Right ventricle myocardium inferior (tissue), 1 donor: ENCODE results near the gene C16orf78. TPM values are rescaled to one million over a fixed set of nuclear protein-coding genes. Genes with fewer than 3 reads are reported as not detected.

ENCODE experiments used
- ATAC-seq: fragments of 200-7000 bp; cut with Tn5 transposase; one replicate; pipeline ENCODE4 v1.9.1; 2020; ENCODE audit warnings: mild to moderate bottlenecking, moderate library complexity
- DNase-seq: peaks from one replicate; pipeline ENCODE4 v3.0.0; 2021; ENCODE audit errors: missing footprints
- intact Hi-C: fragments of 100-400 bp; cut with DNase I; formaldehyde crosslinking; loops from one replicate; pipeline ENCODE4 v1.11.0; 2022
- total RNA-seq: library from RNA; stranded (reverse); fragmentation: NEBNext Ultra II Directional; extraction: Animal tissue kit (Norgen Biotek cat#: 25700); gene quantifications from one replicate; pipeline ENCODE4 v1.2.1, GENCODE V29; 2021
- donor health status: DM: no; HTN: yes; CAD: no; lungs with severe emphysema.

C16orf78 gene
- total RNA-seq, 1 donor from 2014 or later: not detected

- ATAC-seq (no peak), DNase-seq (no peak)
- intact Hi-C loops: no loop called here
These were observed 3.7 kb upstream of the C16orf78 start for GRCh38 chr16:49369651-49370611.

GRCh38 chr16:49376206-49376605 lies 2.6 kb downstream of the C16orf78 start:
- ATAC-seq (no peak), DNase-seq (no peak)
- intact Hi-C loops: no loop called here

GRCh38 chr16:49377196-49377755 lies 3.7 kb downstream of the C16orf78 start:
- intact Hi-C loops: no loop called here
- no peak for DNase-seq
- no peak for ATAC-seq

GRCh38 chr16:49378238-49378637 lies 4.6 kb downstream of the C16orf78 start:
- intact Hi-C loops: no loop called here
- DNase-seq: no peak
- no peak for ATAC-seq

GRCh38 chr16:49378816-49379215 lies 5.2 kb downstream of the C16orf78 start:
- DNase-seq (no peak), ATAC-seq (no peak)
- intact Hi-C loops: no loop called here

- intact Hi-C loops: no loop called here
- DNase-seq (no peak), ATAC-seq (no peak)
These were observed 9.3 kb downstream of the C16orf78 start for GRCh38 chr16:49382916-49383315.

- DNase-seq (no peak), ATAC-seq (no peak)
- intact Hi-C loops: no loop called here
These were observed 21.4 kb downstream of the C16orf78 start for GRCh38 chr16:49395021-49395420.

GRCh38 chr16:49396206-49396720 lies 22.7 kb downstream of the C16orf78 start:
- intact Hi-C loops: no loop called here
- ATAC-seq: no peak
- DNase-seq: no peak

GRCh38 chr16:49398761-49399160 lies 25.2 kb downstream of the C16orf78 start:
- DNase-seq (no peak), ATAC-seq (no peak)
- intact Hi-C loops: no loop called here

GRCh38 chr16:49399594-49400364 lies 26.2 kb downstream of the C16orf78 start:
- ATAC-seq (no peak), DNase-seq (no peak)
- intact Hi-C loops: no loop called here

GRCh38 chr16:49400611-49401010 lies 27.0 kb downstream of the C16orf78 start:
- ATAC-seq: no peak
- DNase-seq: no peak
- intact Hi-C loops: no loop called here

GRCh38 chr16:49405123-49405522 lies 31.5 kb downstream of the C16orf78 start:
- intact Hi-C loops: loop anchor here (5.0 kb wide), 2 partner anchors 87 to 472 kb away; no protein-coding TSS in a partner anchor
- no peak for ATAC-seq
- no peak for DNase-seq

GRCh38 chr16:49405530-49405929 lies 31.9 kb downstream of the C16orf78 start:
- ATAC-seq: no peak
- intact Hi-C loops: loop anchor here (5.0 kb wide), 2 partner anchors 87 to 472 kb away; no protein-coding TSS in a partner anchor

GRCh38 chr16:49407873-49408550 lies 34.4 kb downstream of the C16orf78 start:
- intact Hi-C loops: loop anchor here (2.0 to 5.0 kb wide), 4 partner anchors 84 to 513 kb away; no protein-coding TSS in a partner anchor
- peak; percentile 88 for DNase-seq
- ATAC-seq: peak; percentile 96

More at GRCh38 chr16:49405530-49405929, 31.9 kb downstream of the C16orf78 start:
- no peak for DNase-seq

GRCh38 chr16:49409121-49409520 lies 35.5 kb downstream of the C16orf78 start:
- intact Hi-C loops: loop anchor here (2.0 to 5.0 kb wide), 4 partner anchors 83 to 512 kb away; no protein-coding TSS in a partner anchor
- DNase-seq (no peak), ATAC-seq (no peak)

- DNase-seq: no peak
- intact Hi-C loops: no loop called here
These were observed 36.6 kb downstream of the C16orf78 start for GRCh38 chr16:49410226-49410625.

GRCh38 chr16:49411121-49411970 lies 37.7 kb downstream of the C16orf78 start:
- ATAC-seq (no peak), DNase-seq (no peak)
- intact Hi-C loops: no loop called here

More at GRCh38 chr16:49410226-49410625, 36.6 kb downstream of the C16orf78 start:
- no peak for ATAC-seq
